C4-2B (cell line): ENCODE data around the gene ATAD3A.

ENCODE experiments used
- CTCF ChIP-seq: fragments of 450-650 bp; conservative IDR thresholded peaks from 2 replicates; pipeline ENCODE4 v1.5.1; 2017; ENCODE audit warnings: mild to moderate bottlenecking
- ZFX ChIP-seq: fragments of 450-650 bp; IDR thresholded peaks from 2 replicates; pipeline ENCODE4 v1.6.1; 2017

- TF ChIP-seq CTCF (no peak), ZFX (no peak)
These were observed 22.1 kb upstream of the ATAD3A start for GRCh38 chr1:1489861-1490260.
